Neural cell (in vitro differentiated cells): ENCODE results near the gene GLA. TPM values are rescaled to one million over a fixed set of nuclear protein-coding genes. Genes with fewer than 3 reads are reported as not detected.

Source experiments
- H2AFZ ChIP-seq: fragments of 200-600, 300-800 bp; sonication (generic), shearing (Covaris generic); 2 replicates; pipeline ENCODE4 v1.6.0; 2014; ENCODE audit warnings: low read depth, mild to moderate bottlenecking, antibody characterized with exemption, low read length, moderate library complexity
- H3F3A ChIP-seq: fragments of 200-600 bp; shearing (Covaris generic); 2 replicates; pipeline ENCODE4 v1.6.1; 2016; ENCODE audit warnings: mild to moderate bottlenecking, moderate library complexity, mixed read lengths, antibody characterized with exemption, low read length; ENCODE audit not compliant: insufficient read depth, poor library complexity, severe bottlenecking
- H3K27ac ChIP-seq: fragments of 200-600, 300-800 bp; sonication (generic), shearing (Covaris generic); 2 replicates; pipeline ENCODE4 v1.5.1; 2014; ENCODE audit warnings: mild to moderate bottlenecking, low read length, moderate library complexity
- H3K27me3 ChIP-seq: fragments of 300-800, 200-600 bp; sonication (generic), shearing (Covaris generic); 2 replicates; pipeline ENCODE4 v1.6.0; 2014; ENCODE audit warnings: mild to moderate bottlenecking, low read depth, low read length, moderate library complexity; ENCODE audit not compliant: insufficient read depth
- H3K36me3 ChIP-seq: fragments of 300-800, 200-600 bp; sonication (generic), shearing (Covaris generic); 2 replicates; pipeline ENCODE4 v1.5.1; 2014; ENCODE audit warnings: mild to moderate bottlenecking, antibody characterized with exemption, low read length, moderate library complexity; ENCODE audit not compliant: insufficient read depth
- H3K4me2 ChIP-seq: fragments of 300-800, 200-600 bp; sonication (generic), shearing (Covaris generic); 2 replicates; pipeline ENCODE4 v1.6.0; 2014; ENCODE audit warnings: mild to moderate bottlenecking, low read length
- H3K4me3 ChIP-seq: fragments of 300-800, 200-600 bp; sonication (generic), shearing (Covaris generic); 2 replicates; pipeline ENCODE4 v1.5.1; 2014; ENCODE audit warnings: mild to moderate bottlenecking, low read length, moderate library complexity
- H3K79me2 ChIP-seq: fragments of 200-600 bp; shearing (Covaris generic); replicated peaks from 2 replicates; pipeline ENCODE4 v1.6.0; 2014; ENCODE audit warnings: mild to moderate bottlenecking, low read length, moderate library complexity; ENCODE audit not compliant: insufficient read depth
- H3K9ac ChIP-seq: fragments of 300-800, 200-600 bp; sonication (generic), shearing (Covaris generic); 2 replicates; pipeline ENCODE4 v1.6.1; 2016; ENCODE audit warnings: mild to moderate bottlenecking, low read length, mixed read lengths
- H3K9me2 ChIP-seq: fragments of 200-600 bp; shearing (Covaris generic); 2 replicates; pipeline ENCODE4 v1.6.1; 2016; ENCODE audit warnings: mild to moderate bottlenecking, low read length, mixed read lengths; ENCODE audit not compliant: insufficient read depth
- H3K9me3 ChIP-seq: fragments of 200-600, 300-800 bp; sonication (generic), shearing (Covaris generic); 2 replicates; pipeline ENCODE4 v1.6.1; 2016; ENCODE audit warnings: mild to moderate bottlenecking, mixed run types, low read length, moderate library complexity, mixed read lengths
- H4K20me1 ChIP-seq: fragments of 200-600 bp; shearing (Covaris generic); 2 replicates; pipeline ENCODE4 v1.6.1; 2016; ENCODE audit warnings: mild to moderate bottlenecking, mixed run types; ENCODE audit not compliant: insufficient read depth
- EP300 ChIP-seq: fragments of 450-650 bp; conservative IDR thresholded peaks from 2 replicates; pipeline ENCODE4 v1.6.1; 2014; ENCODE audit warnings: antibody characterized with exemption, mild to moderate bottlenecking, moderate library complexity; ENCODE audit not compliant: poor library complexity, severe bottlenecking
- EZH2 ChIP-seq: fragments of 200-600, 300-800 bp; shearing (Covaris generic), sonication (generic); IDR thresholded peaks from 2 replicates; pipeline ENCODE4 v1.6.1; 2014; ENCODE audit warnings: antibody characterized with exemption, low read length, borderline replicate concordance, mild to moderate bottlenecking; ENCODE audit not compliant: insufficient read depth, poor library complexity, severe bottlenecking
- MXI1 ChIP-seq: fragments of 450-650 bp; conservative IDR thresholded peaks from 2 replicates; pipeline ENCODE4 v1.6.1; 2014; ENCODE audit warnings: antibody characterized with exemption, mild to moderate bottlenecking; ENCODE audit not compliant: poor library complexity, severe bottlenecking
- POLR2AphosphoS5 ChIP-seq: IDR thresholded peaks from 2 replicates; pipeline ENCODE4 v1.6.1; 2012
- RAD21 ChIP-seq: fragments of 450-650 bp; conservative IDR thresholded peaks from 2 replicates; pipeline ENCODE4 v1.6.1; 2014; ENCODE audit warnings: antibody characterized with exemption, mild to moderate bottlenecking, moderate library complexity
- SMC3 ChIP-seq: fragments of 450-650 bp; conservative IDR thresholded peaks from 2 replicates; pipeline ENCODE4 v1.6.1; 2014; ENCODE audit warnings: antibody characterized with exemption, mild to moderate bottlenecking, moderate library complexity; ENCODE audit not compliant: poor library complexity
- TAF1 ChIP-seq: IDR thresholded peaks from 2 replicates; pipeline ENCODE4 v1.6.1; 2012; ENCODE audit warnings: low read depth
- polyA plus RNA-seq: library from polyadenylated mRNA; depleted of rRNA; stranded (reverse); fragments of >200 nt; gene quantifications from 2 replicates; pipeline ENCODE4 v1.2.3, GENCODE V29; 2014
- TF ChIP-seq, protein P1 (sequence below): fragments of 450-650 bp; IDR thresholded peaks from 2 replicates; pipeline ENCODE4 v1.5.1; 2014; ENCODE audit warnings: antibody characterized with exemption, mild to moderate bottlenecking, moderate library complexity; ENCODE audit not compliant: poor library complexity, severe bottlenecking
- TF ChIP-seq, protein P2 (sequence below): IDR thresholded peaks from 2 replicates; pipeline ENCODE4 v1.6.1; 2012; ENCODE audit warnings: borderline replicate concordance

The GLA gene
- polyA plus RNA-seq, 1 donor from 2014 or later, result 39.0 TPM

DNA sequence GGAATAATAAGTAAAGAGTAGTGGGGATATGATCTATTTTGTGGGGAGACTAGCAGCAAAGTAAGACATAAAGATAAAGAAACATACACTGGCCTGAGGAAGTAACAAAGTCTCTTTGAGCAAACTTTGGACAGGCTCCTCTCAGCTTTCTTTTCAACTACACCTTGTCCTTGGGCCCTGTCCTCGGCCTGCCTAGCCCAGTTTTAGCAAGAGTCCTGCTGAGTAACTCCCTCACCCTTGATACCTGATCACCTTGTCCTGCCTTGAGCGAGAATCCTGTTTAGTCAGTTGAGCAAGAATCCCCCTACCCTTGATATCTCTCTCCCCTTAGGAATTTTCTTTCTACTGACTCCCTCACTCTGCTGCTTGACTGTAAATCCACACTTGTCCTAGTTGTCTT lies 11.8 kb upstream of the GLA start:
- Histone ChIP-seq H3K79me2 (no peaks in the 10 kb centered on the region), H4K20me1 (no peaks in the 10 kb centered on the region), H3K27ac (no peak overlapping the region), H3K9me2 (no peaks in the 10 kb centered on the region), H3K4me3 (no peak overlapping the region), H3K9me3 (no peaks in the 10 kb centered on the region), H3K9ac (no peak overlapping the region), H3F3A (no peaks in the 10 kb centered on the region), H3K27me3 (no peaks in the 10 kb centered on the region), H3K4me2 (no peak overlapping the region), H3K36me3 (no peaks in the 10 kb centered on the region), H2AFZ (no peak overlapping the region)
- TF ChIP-seq EP300 (no peak), TAF1 (no peak), MXI1 (no peak), EZH2 (no peak), POLR2AphosphoS5 (no peak), SMC3 (no peak), RAD21 (no peak)
- TF ChIP-seq, protein P1, sequence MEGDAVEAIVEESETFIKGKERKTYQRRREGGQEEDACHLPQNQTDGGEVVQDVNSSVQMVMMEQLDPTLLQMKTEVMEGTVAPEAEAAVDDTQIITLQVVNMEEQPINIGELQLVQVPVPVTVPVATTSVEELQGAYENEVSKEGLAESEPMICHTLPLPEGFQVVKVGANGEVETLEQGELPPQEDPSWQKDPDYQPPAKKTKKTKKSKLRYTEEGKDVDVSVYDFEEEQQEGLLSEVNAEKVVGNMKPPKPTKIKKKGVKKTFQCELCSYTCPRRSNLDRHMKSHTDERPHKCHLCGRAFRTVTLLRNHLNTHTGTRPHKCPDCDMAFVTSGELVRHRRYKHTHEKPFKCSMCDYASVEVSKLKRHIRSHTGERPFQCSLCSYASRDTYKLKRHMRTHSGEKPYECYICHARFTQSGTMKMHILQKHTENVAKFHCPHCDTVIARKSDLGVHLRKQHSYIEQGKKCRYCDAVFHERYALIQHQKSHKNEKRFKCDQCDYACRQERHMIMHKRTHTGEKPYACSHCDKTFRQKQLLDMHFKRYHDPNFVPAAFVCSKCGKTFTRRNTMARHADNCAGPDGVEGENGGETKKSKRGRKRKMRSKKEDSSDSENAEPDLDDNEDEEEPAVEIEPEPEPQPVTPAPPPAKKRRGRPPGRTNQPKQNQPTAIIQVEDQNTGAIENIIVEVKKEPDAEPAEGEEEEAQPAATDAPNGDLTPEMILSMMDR, result no peak
- TF ChIP-seq, protein P2, sequence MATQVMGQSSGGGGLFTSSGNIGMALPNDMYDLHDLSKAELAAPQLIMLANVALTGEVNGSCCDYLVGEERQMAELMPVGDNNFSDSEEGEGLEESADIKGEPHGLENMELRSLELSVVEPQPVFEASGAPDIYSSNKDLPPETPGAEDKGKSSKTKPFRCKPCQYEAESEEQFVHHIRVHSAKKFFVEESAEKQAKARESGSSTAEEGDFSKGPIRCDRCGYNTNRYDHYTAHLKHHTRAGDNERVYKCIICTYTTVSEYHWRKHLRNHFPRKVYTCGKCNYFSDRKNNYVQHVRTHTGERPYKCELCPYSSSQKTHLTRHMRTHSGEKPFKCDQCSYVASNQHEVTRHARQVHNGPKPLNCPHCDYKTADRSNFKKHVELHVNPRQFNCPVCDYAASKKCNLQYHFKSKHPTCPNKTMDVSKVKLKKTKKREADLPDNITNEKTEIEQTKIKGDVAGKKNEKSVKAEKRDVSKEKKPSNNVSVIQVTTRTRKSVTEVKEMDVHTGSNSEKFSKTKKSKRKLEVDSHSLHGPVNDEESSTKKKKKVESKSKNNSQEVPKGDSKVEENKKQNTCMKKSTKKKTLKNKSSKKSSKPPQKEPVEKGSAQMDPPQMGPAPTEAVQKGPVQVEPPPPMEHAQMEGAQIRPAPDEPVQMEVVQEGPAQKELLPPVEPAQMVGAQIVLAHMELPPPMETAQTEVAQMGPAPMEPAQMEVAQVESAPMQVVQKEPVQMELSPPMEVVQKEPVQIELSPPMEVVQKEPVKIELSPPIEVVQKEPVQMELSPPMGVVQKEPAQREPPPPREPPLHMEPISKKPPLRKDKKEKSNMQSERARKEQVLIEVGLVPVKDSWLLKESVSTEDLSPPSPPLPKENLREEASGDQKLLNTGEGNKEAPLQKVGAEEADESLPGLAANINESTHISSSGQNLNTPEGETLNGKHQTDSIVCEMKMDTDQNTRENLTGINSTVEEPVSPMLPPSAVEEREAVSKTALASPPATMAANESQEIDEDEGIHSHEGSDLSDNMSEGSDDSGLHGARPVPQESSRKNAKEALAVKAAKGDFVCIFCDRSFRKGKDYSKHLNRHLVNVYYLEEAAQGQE, result no peak

DNA sequence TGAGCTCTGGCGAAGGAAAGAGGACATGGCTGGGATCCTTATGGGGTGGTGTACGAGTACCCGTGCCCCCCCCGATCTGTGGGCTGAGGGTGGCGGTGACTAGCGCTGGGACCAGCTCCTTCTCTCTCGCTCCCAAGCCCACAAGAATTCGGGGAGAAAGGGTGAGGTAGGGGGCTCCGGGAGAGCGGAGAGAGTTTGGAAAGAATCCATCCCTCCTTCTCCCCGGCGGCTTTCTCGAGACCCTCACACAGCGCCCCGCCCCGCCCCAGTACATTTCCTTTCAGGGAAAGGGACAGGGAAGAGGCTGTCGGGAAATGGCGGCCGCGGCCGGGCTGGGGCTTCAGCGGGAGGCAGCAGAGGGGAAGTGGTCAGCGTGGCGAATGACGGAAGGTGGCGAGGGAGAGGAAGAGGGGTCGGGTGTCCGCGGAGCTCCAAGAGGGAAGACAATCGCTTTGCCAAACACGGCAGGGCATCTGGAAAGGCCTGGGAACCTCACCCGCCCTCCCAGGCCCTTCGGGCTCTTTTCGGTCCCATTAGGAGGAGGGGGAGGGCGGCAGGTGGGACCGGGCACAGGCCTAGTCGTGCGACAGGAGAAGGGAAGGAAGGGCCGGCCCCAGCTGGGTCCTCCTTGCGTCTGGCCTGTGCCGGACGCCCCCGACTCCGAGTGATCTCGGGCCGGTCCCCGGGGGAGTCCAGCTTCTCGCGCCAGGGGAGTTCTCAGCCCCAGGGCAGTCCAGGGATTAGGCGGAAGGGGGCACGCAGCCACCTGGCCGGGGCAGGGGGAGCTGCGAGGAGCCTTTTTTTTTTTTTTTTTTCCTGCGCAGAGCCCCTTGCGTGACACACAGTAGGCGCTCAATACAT lies 10.5 kb upstream of the GLA start:
- Histone ChIP-seq H2AFZ (no peak overlapping the region), H4K20me1 (no peaks in the 10 kb centered on the region), H3K4me3 (peak overlapping the region; percentile 62), H3K79me2 (no peaks in the 10 kb centered on the region), H3K4me2 (no peak overlapping the region), H3K9me3 (no peaks in the 10 kb centered on the region), H3K27ac (no peak overlapping the region), H3F3A (no peaks in the 10 kb centered on the region), H3K27me3 (no peaks in the 10 kb centered on the region), H3K36me3 (no peaks in the 10 kb centered on the region), H3K9ac (peak overlapping the region; percentile 60), H3K9me2 (no peaks in the 10 kb centered on the region)
- TF ChIP-seq MXI1 (no peak), EP300 (no peak), EZH2 (no peak), SMC3 (no peak), POLR2AphosphoS5 (peak; percentile 16), TAF1 (no peak), RAD21 (no peak)
- TF ChIP-seq, protein P2, result no peak
- TF ChIP-seq, protein P1, result no peak
